ENCODE data around the gene CRYZ.

DNA sequence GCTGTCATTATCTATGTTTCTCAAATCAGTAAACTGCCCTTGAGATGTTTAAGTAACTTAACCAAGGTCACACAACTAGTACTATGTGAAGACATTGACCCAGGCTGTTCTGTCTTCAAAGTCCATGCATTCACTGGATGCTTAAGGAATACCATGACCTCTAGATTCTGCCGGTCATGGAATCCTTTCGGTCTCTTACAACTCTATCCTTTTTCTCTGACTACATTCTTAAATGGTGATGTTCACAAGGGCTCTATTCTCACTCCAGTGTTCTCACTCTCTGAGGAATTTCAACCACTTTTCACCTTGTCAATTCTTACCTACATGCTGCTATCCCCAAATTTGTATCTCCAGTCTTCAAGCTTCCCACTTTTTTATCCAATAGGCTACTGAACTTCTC lies 15.2 kb downstream of the CRYZ start:
- TF ChIP-seq ZFP3 (CRISPR knock-in tag; IDR thresholded peaks at IDR 0.05) (no peak), OSR1 (CRISPR knock-in tag; IDR thresholded peaks at IDR 0.05) (no peak), ZNF8 (CRISPR knock-in tag; IDR thresholded peaks at IDR 0.05) (no peak), TCF4 (CRISPR knock-in tag; IDR thresholded peaks at IDR 0.05; ENCODE audit: borderline replicate concordance) (no peak), ZFP30 (CRISPR knock-in tag; IDR thresholded peaks at IDR 0.05) (no peak), SNAI2 (CRISPR knock-in tag; IDR thresholded peaks at IDR 0.05) (no peak)
- TF ChIP-seq, protein P1, sequence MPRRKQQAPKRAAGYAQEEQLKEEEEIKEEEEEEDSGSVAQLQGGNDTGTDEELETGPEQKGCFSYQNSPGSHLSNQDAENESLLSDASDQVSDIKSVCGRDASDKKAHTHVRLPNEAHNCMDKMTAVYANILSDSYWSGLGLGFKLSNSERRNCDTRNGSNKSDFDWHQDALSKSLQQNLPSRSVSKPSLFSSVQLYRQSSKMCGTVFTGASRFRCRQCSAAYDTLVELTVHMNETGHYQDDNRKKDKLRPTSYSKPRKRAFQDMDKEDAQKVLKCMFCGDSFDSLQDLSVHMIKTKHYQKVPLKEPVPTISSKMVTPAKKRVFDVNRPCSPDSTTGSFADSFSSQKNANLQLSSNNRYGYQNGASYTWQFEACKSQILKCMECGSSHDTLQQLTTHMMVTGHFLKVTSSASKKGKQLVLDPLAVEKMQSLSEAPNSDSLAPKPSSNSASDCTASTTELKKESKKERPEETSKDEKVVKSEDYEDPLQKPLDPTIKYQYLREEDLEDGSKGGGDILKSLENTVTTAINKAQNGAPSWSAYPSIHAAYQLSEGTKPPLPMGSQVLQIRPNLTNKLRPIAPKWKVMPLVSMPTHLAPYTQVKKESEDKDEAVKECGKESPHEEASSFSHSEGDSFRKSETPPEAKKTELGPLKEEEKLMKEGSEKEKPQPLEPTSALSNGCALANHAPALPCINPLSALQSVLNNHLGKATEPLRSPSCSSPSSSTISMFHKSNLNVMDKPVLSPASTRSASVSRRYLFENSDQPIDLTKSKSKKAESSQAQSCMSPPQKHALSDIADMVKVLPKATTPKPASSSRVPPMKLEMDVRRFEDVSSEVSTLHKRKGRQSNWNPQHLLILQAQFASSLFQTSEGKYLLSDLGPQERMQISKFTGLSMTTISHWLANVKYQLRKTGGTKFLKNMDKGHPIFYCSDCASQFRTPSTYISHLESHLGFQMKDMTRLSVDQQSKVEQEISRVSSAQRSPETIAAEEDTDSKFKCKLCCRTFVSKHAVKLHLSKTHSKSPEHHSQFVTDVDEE (CRISPR knock-in tag; IDR thresholded peaks at IDR 0.05) = no peak
- TF ChIP-seq, protein P2, sequence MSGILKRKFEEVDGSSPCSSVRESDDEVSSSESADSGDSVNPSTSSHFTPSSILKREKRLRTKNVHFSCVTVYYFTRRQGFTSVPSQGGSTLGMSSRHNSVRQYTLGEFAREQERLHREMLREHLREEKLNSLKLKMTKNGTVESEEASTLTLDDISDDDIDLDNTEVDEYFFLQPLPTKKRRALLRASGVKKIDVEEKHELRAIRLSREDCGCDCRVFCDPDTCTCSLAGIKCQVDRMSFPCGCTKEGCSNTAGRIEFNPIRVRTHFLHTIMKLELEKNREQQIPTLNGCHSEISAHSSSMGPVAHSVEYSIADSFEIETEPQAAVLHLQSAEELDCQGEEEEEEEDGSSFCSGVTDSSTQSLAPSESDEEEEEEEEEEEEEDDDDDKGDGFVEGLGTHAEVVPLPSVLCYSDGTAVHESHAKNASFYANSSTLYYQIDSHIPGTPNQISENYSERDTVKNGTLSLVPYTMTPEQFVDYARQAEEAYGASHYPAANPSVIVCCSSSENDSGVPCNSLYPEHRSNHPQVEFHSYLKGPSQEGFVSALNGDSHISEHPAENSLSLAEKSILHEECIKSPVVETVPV (CRISPR knock-in tag; IDR thresholded peaks at IDR 0.05) = no peak
- TF ChIP-seq, protein P3, sequence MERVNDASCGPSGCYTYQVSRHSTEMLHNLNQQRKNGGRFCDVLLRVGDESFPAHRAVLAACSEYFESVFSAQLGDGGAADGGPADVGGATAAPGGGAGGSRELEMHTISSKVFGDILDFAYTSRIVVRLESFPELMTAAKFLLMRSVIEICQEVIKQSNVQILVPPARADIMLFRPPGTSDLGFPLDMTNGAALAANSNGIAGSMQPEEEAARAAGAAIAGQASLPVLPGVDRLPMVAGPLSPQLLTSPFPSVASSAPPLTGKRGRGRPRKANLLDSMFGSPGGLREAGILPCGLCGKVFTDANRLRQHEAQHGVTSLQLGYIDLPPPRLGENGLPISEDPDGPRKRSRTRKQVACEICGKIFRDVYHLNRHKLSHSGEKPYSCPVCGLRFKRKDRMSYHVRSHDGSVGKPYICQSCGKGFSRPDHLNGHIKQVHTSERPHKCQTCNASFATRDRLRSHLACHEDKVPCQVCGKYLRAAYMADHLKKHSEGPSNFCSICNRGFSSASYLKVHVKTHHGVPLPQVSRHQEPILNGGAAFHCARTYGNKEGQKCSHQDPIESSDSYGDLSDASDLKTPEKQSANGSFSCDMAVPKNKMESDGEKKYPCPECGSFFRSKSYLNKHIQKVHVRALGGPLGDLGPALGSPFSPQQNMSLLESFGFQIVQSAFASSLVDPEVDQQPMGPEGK (CRISPR knock-in tag; IDR thresholded peaks at IDR 0.05; ENCODE audit: borderline replicate concordance) = no peak
- TF ChIP-seq, protein P4, sequence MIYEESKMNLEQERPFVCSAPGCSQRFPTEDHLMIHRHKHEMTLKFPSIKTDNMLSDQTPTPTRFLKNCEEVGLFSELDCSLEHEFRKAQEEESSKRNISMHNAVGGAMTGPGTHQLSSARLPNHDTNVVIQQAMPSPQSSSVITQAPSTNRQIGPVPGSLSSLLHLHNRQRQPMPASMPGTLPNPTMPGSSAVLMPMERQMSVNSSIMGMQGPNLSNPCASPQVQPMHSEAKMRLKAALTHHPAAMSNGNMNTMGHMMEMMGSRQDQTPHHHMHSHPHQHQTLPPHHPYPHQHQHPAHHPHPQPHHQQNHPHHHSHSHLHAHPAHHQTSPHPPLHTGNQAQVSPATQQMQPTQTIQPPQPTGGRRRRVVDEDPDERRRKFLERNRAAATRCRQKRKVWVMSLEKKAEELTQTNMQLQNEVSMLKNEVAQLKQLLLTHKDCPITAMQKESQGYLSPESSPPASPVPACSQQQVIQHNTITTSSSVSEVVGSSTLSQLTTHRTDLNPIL (CRISPR knock-in tag; IDR thresholded peaks at IDR 0.05; ENCODE audit: low read depth) = no peak
